ENCODE data around the gene PEX11A.

Gene PEX11A

GRCh38 chr15:89674526-89674925 is 16.0 kb downstream of the PEX11A start:
- Histone ChIP-seq H3K27me3 (ENCODE audit: control insufficient read depth, insufficient read depth, low read length) (peaks cover 5% of the 10 kb centered on the region), H3K9me3 (ENCODE audit: control insufficient read depth, insufficient read depth, low read length) (no peaks in the 10 kb centered on the region), H3K36me3 (ENCODE audit: control insufficient read depth, insufficient read depth, low read length) (no peaks in the 10 kb centered on the region)

GRCh38 chr15:89673165-89673512 is 17.4 kb downstream of the PEX11A start:
- Histone ChIP-seq H3K4me3 (ENCODE audit: low read depth, low read length) (no peak overlapping the region), H3K36me3 (ENCODE audit: control insufficient read depth, insufficient read depth, low read length) (no peaks in the 10 kb centered on the region), H3K27me3 (ENCODE audit: control insufficient read depth, insufficient read depth, low read length) (peaks cover 5% of the 10 kb centered on the region), H3K9me3 (ENCODE audit: control insufficient read depth, insufficient read depth, low read length) (no peaks in the 10 kb centered on the region), H3K9ac (ENCODE audit: low read depth, low read length) (no peak overlapping the region), H3K4me1 (ENCODE audit: control insufficient read depth, insufficient read depth, low read length) (no peaks in the 10 kb centered on the region)

More at GRCh38 chr15:89674526-89674925, 16.0 kb downstream of the PEX11A start:
- Histone ChIP-seq H3K9ac (ENCODE audit: low read depth, low read length) (no peak overlapping the region), H3K4me1 (ENCODE audit: control insufficient read depth, insufficient read depth, low read length) (no peaks in the 10 kb centered on the region), H3K4me3 (ENCODE audit: low read depth, low read length) (no peak overlapping the region)

- peaks cover 5% of the 10 kb centered on the region for H3K27me3 ChIP-seq (ENCODE audit: control insufficient read depth, insufficient read depth, low read length)
- H3K9ac ChIP-seq (ENCODE audit: low read depth, low read length) = no peak overlapping the region
- H3K36me3 ChIP-seq (ENCODE audit: control insufficient read depth, insufficient read depth, low read length) = no peaks in the 10 kb centered on the region
- H3K4me3 ChIP-seq (ENCODE audit: low read depth, low read length) = no peak overlapping the region
- H3K9me3 ChIP-seq (ENCODE audit: control insufficient read depth, insufficient read depth, low read length) = no peaks in the 10 kb centered on the region
- no peaks in the 10 kb centered on the region for H3K4me1 ChIP-seq (ENCODE audit: control insufficient read depth, insufficient read depth, low read length)
Measured at GRCh38 chr15:89672221-89673164, 18.1 kb downstream of the PEX11A start.

- no peak overlapping the region for H3K4me3 ChIP-seq (ENCODE audit: low read depth, low read length)
- peaks cover 6% of the 10 kb centered on the region for H3K27me3 ChIP-seq (ENCODE audit: control insufficient read depth, insufficient read depth, low read length)
- H3K36me3 ChIP-seq (ENCODE audit: control insufficient read depth, insufficient read depth, low read length) = no peaks in the 10 kb centered on the region
- H3K4me1 ChIP-seq (ENCODE audit: control insufficient read depth, insufficient read depth, low read length) = no peaks in the 10 kb centered on the region
- no peak overlapping the region for H3K9ac ChIP-seq (ENCODE audit: low read depth, low read length)
- no peaks in the 10 kb centered on the region for H3K9me3 ChIP-seq (ENCODE audit: control insufficient read depth, insufficient read depth, low read length)
Measured at GRCh38 chr15:89671687-89672086, 18.9 kb downstream of the PEX11A start.

GRCh38 chr15:89670971-89671560 is 19.5 kb downstream of the PEX11A start:
- Histone ChIP-seq H3K4me3 (ENCODE audit: low read depth, low read length) (no peak overlapping the region), H3K9ac (ENCODE audit: low read depth, low read length) (no peak overlapping the region), H3K9me3 (ENCODE audit: control insufficient read depth, insufficient read depth, low read length) (no peaks in the 10 kb centered on the region), H3K4me1 (ENCODE audit: control insufficient read depth, insufficient read depth, low read length) (no peaks in the 10 kb centered on the region), H3K27me3 (ENCODE audit: control insufficient read depth, insufficient read depth, low read length) (peaks cover 6% of the 10 kb centered on the region), H3K36me3 (ENCODE audit: control insufficient read depth, insufficient read depth, low read length) (no peaks in the 10 kb centered on the region)

GRCh38 chr15:89669941-89670340 is 20.6 kb downstream of the PEX11A start:
- Histone ChIP-seq H3K4me3 (ENCODE audit: low read depth, low read length) (no peak overlapping the region), H3K9me3 (ENCODE audit: control insufficient read depth, insufficient read depth, low read length) (no peaks in the 10 kb centered on the region), H3K9ac (ENCODE audit: low read depth, low read length) (no peak overlapping the region), H3K27me3 (ENCODE audit: control insufficient read depth, insufficient read depth, low read length) (peaks cover 9% of the 10 kb centered on the region), H3K4me1 (ENCODE audit: control insufficient read depth, insufficient read depth, low read length) (peaks cover 2% of the 10 kb centered on the region), H3K36me3 (ENCODE audit: control insufficient read depth, insufficient read depth, low read length) (no peaks in the 10 kb centered on the region)

GRCh38 chr15:89669309-89669865 is 21.2 kb downstream of the PEX11A start:
- Histone ChIP-seq H3K27me3 (ENCODE audit: control insufficient read depth, insufficient read depth, low read length) (peaks cover 15% of the 10 kb centered on the region), H3K4me3 (ENCODE audit: low read depth, low read length) (no peak overlapping the region), H3K9me3 (ENCODE audit: control insufficient read depth, insufficient read depth, low read length) (no peaks in the 10 kb centered on the region), H3K9ac (ENCODE audit: low read depth, low read length) (no peak overlapping the region), H3K36me3 (ENCODE audit: control insufficient read depth, insufficient read depth, low read length) (no peaks in the 10 kb centered on the region), H3K4me1 (ENCODE audit: control insufficient read depth, insufficient read depth, low read length) (peaks cover 4% of the 10 kb centered on the region)

GRCh38 chr15:89668171-89668570 is 22.4 kb downstream of the PEX11A start:
- peaks cover 12% of the 10 kb centered on the region for H3K27me3 ChIP-seq (ENCODE audit: control insufficient read depth, insufficient read depth, low read length)
- H3K9me3 ChIP-seq (ENCODE audit: control insufficient read depth, insufficient read depth, low read length) = no peaks in the 10 kb centered on the region
- peaks cover 4% of the 10 kb centered on the region for H3K4me1 ChIP-seq (ENCODE audit: control insufficient read depth, insufficient read depth, low read length)
- H3K9ac ChIP-seq (ENCODE audit: low read depth, low read length) = no peak overlapping the region
- H3K36me3 ChIP-seq (ENCODE audit: control insufficient read depth, insufficient read depth, low read length) = no peaks in the 10 kb centered on the region
- H3K4me3 ChIP-seq (ENCODE audit: low read depth, low read length) = no peak overlapping the region

GRCh38 chr15:89667706-89667960 is 22.9 kb downstream of the PEX11A start:
- H3K4me1 ChIP-seq (ENCODE audit: control insufficient read depth, insufficient read depth, low read length) = peaks cover 4% of the 10 kb centered on the region
- H3K4me3 ChIP-seq (ENCODE audit: low read depth, low read length) = no peak overlapping the region
- no peaks in the 10 kb centered on the region for H3K36me3 ChIP-seq (ENCODE audit: control insufficient read depth, insufficient read depth, low read length)
- H3K9me3 ChIP-seq (ENCODE audit: control insufficient read depth, insufficient read depth, low read length) = no peaks in the 10 kb centered on the region
- H3K9ac ChIP-seq (ENCODE audit: low read depth, low read length) = no peak overlapping the region
- peaks cover 12% of the 10 kb centered on the region for H3K27me3 ChIP-seq (ENCODE audit: control insufficient read depth, insufficient read depth, low read length)

GRCh38 chr15:89666858-89667705 is 23.5 kb downstream of the PEX11A start:
- H3K4me3 ChIP-seq (ENCODE audit: low read depth, low read length) = no peak overlapping the region
- peaks cover 12% of the 10 kb centered on the region for H3K27me3 ChIP-seq (ENCODE audit: control insufficient read depth, insufficient read depth, low read length)
- H3K36me3 ChIP-seq (ENCODE audit: control insufficient read depth, insufficient read depth, low read length) = no peaks in the 10 kb centered on the region
- H3K9ac ChIP-seq (ENCODE audit: low read depth, low read length) = no peak overlapping the region
- peaks cover 4% of the 10 kb centered on the region for H3K4me1 ChIP-seq (ENCODE audit: control insufficient read depth, insufficient read depth, low read length)
- H3K9me3 ChIP-seq (ENCODE audit: control insufficient read depth, insufficient read depth, low read length) = no peaks in the 10 kb centered on the region

GRCh38 chr15:89666184-89666857 is 24.2 kb downstream of the PEX11A start:
- Histone ChIP-seq H3K9ac (ENCODE audit: low read depth, low read length) (no peak overlapping the region), H3K4me1 (ENCODE audit: control insufficient read depth, insufficient read depth, low read length) (peaks cover 4% of the 10 kb centered on the region), H3K4me3 (ENCODE audit: low read depth, low read length) (peak overlapping the region; percentile 32), H3K27me3 (ENCODE audit: control insufficient read depth, insufficient read depth, low read length) (peaks cover 12% of the 10 kb centered on the region), H3K36me3 (ENCODE audit: control insufficient read depth, insufficient read depth, low read length) (no peaks in the 10 kb centered on the region), H3K9me3 (ENCODE audit: control insufficient read depth, insufficient read depth, low read length) (no peaks in the 10 kb centered on the region)

All from iPS-15b (cell line).